DMS 273 treated with DMSO at 0.1 percent for 48 hours (cell line): Measurements from ENCODE around the gene EEIG1.
A peak's percentile ranks its signal among the peaks of the same experiment; 100 is the strongest.

Experiments used
- DNase-seq: peaks from one replicate; lab custom pipeline; 2025; lab: John Stamatoyannopoulos, UW

Gene EEIG1

DNA sequence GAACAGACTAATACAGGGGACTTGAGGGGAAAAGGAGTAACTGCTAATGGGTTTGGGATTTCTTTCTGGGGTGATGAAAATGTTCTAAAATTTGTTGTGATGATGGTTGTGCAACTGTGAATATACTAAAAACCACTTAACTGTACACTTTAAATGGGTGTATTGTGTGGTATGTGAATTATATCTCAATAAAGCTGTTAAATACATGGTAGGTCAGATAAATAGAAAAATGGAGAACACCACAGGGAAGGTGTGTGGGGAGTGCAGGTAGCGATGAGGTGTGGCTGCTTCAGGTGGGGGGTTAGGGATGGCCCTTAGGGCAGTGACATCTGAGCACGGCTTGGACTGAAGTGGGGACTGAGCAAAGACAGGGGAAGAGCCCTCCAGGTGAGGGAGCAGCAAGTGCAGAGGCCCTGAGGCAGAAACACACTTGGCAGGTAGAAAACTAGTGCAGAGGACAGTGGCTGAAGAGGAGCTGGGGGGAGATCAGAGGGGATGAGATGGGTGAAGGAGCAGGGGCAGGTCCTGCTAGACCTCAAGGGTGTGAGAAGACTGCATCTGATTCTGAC lies 20.9 kb downstream of the EEIG1 start:
- DNase-seq: no peak

DNA sequence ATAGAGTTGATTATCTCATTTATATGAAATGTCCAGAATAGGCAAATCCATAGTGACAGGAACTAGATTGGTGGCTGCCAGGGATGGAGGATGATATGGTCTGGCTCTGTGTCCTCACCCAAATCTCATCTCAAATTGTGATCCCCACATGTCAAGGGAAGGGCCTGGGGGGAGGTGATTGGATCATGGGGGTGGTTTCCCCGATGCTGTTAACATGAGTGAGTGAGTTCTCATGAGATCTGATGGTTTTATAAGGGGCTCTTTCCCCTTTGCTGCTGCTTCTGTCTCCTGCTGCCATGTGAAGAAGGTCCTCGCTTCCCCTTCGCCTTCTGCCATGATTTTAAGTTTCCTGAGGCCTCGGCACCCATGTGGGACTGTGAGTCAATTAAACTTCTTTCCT lies 21.4 kb downstream of the EEIG1 start:
- no peak for DNase-seq

DNA sequence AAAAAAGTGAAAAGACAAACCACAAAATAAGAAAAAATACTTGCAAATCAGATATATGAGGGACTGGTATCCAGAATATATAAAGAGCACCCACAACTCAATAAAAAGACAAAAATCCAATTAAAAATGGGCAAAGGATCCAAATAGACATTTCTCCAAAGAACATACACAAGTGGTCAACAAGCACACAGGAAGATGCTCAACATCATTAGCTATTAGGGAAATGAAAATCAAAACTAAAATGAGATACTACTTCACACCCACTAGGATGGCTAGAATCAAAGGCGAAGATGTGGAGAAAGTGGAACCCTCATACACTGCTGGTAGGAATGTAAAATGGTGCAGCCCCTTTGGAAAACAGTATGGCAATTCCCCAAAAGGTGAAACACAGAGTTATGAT lies 22.1 kb downstream of the EEIG1 start:
- no peak for DNase-seq

DNA sequence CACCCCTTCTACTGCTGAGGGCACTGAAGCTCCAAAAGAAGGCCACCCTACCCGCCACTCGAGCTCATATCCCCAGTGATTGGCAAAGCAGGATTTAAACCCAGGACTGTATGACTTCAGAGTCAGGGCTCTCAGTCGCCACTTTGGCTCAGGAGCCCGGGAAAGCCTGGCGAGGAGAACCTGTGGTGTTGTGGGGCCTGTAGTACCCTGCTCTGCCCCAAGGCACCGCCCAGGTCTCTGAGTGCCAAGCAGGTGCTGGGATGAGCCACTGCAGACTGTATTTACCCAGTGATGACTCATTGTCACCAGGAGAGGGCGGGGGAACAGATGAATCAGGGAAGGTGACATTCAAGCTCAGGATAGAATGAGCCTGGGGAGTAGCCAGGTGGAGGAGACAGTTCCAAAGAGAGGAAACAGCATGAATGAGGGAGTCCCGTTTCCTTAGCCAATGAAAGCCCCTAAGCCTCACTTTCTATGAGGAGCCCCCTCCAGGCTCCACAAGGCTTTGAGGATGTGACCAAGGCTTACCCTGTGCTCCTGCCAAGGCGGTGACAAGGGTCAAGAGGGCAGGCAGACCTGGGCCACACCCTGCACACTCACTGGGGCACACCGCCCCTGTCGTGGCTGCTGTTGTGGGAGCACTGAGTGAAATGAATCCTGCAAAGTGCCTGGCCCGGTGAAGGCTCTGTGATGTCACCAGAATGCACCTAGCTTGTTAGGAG lies 25.3 kb downstream of the EEIG1 start:
- peak; percentile 18 for DNase-seq

DNA sequence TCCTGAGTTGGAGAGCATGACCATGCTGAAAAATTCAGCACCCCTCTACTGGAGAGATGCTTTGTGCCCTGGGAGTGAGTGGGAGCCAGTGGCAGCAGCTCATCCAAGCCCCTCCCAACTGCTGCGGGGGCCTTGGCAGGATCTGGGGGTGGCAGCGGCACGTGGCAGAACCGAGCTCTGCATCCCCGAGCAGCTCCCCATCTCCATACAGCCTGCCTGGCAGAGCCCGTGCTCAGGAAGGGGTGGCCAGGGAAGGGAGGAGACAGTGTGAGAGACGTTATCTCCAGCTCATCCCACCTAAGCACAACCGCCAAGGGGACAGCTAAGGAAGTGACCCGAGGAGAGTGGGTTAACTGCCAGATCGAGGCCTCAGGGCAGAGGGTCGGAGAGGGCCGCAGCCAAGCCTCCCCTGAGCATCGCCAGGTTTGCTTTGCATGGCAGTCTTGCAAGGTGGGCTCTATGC lies 25.9 kb downstream of the EEIG1 start:
- DNase-seq: no peak

DNA sequence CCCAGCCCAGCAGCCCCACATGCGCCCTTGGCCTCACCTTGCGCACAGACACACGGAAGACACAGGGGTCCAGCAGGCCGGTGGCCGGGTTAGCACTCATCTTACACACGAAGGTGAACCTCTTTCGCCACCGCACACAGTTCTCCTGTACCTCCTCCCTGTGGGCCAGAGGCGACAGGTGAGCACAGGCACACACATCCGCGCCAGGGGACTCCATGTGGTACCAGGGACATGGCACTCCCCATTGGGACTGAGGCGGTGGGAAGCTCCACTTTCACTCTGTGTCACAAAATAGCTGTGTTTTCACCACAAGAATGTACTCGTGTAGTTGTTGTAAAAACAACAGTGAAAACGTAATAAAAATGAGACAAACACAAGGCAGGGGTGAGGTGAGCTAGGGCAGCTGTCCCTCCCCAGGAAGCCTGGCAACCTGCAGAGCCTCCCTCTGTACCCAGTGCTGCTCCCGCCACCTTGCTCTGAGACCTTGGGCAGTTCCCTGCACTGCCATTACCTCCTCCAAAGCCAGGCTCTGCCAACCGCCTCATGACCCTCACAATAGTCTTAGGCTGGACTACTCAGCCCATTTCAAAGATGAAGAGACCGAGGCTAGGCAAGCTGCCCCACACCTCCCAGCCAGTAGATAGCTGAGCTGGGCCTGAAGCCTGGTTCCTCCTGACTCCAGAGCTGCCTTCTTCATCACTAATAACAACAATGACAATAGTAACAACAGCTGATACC lies 26.9 kb downstream of the EEIG1 start:
- DNase-seq: no peak

DNA sequence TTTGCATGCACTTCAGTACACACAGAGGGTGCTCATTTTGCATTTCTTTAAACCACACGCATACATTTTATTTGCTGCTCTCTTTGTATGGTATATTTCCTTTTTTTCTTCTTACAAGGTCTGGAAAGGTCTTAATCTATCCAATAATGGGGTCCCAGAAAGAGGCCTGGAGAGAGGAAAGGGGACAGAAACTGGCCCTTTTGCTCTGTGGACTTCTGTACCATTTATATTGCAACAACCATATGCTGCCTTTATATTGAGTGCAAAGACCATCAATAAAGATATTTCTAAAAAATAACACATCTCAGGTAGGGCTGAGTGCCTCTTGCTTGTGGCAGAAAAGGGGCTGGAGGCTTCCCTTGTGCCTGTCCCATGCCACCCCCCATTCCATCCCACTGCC lies 27.6 kb downstream of the EEIG1 start:
- no peak for DNase-seq

DNA sequence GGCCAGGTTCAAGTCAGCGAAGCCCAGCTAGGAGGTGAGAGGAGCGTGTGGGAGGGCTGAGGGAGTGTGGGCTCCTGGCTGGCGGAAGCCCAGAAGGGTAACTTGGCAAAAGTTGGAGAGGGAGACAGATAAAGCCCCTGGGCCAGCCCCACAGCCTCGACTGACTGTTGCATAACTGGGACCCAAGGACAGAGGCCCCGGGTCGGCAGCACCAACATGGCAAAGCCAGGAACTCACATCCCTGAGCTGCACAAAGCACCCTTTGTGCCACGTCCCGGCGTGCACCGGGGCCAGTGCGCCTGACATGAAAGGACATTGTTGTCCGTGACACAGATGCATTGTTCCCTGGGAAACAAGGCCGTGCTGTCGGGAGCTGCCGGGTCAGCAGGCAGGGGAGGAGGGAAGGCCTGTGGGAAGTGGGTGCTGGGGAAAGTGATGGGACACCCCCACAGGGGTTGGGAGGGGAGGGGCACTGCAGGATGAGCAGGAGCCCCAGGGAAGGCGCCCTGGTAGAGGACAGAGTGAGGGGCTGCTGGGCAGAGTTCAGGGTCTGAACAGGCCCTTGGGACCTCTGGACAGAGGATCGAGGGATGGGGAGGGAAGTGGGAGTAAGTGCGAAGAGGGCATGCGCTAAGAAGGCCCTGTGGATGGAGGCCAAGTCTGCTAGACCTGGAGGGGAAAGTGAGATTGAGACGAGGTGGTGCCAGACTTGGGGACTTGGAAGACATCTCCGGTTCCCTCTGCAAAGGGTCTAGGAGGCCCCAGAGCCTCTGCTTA lies 30.1 kb downstream of the EEIG1 start:
- no peak for DNase-seq

DNA sequence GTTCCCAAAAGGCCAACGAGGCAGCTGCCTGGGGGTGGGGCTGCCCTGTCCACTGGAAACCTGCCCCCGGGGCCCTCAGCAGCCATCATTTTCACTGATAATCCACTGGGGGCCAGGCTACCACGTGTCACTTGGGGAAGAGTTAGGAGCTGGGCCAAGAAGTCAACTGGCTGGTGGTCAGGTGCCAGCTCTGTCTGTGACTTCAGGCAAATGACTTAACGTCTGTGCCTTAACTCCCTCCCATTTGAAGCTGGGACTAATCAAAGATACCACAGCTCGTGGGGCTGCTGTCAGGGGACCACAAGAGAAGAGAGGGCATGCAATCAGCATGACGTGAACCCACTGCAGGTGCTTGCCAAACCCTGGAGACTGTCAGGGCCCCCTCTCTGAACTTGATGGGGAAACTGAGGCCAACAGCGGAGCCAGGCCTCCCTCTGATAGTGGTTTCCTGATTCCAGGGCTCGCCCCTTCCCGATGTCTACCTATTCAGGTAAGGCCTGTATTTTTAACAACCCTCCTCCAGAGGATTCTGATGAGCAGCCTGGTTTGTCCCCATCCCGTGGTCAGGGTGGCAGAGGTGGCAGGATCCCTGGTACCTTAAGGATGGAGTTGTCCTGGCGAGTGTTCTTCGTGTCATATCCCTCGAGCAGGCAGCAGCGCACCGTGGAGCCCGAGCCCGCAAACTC lies 30.8 kb downstream of the EEIG1 start:
- no peak for DNase-seq

DNA sequence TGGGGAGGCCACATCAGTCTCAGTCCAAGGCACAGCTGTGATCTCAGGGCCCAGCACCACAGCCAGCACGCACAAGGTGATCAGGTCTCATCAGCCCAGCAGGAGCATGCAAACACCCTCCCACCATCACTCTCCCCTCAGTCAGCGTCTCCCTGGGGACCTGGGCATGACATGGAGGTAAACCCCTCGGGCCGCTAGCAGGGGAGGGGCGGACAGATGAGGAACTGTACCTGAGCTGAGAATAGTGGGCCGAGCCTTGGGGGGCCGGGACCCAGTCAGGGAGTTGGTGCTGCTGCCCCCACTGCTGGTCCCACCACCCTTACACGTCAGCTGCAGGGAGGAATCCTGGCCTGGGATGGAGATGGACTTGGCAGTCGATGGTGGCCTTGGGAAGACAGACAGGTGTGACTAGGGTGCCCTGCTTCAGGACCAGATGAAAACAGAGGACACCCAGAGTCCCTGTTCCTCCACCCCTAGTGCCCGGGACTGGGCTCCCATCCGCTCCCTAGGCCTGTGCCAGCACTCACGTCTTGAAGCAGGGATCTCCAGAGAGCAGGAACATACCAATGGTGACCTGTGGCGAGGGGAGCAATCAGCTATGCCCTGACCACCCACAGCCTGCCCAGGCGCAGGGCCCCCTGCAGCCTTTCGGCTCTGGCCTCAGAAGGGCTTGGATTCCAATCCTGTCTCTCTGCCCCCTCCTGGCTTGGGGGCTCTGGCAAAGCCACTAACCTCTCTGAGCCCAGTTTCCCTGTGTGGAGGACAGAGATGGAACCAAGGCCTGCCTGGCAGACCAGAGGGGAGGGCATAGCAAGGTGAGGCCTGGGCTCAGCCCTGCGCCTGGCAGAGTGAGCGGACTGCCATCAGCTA lies 32.7 kb downstream of the EEIG1 start:
- DNase-seq: no peak

DNA sequence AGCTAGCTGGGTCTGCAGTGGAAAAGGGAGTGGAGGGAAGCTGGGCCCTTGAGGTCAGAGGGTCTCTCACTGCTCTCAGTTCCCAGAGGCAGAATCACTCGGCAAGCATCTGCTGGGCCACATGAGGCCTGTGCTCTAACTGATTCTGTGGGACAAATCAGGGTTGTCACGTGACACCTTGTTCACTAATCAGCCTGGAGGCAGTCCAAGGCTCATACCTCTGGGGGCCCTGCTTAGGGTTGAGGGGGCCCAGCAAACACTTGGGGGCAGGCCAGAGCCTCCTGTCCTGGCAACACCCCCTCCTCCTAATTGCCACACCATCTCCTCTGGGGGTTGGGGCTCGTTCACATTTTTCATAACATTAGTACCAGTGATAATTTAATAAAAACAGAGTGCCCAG lies 34.1 kb downstream of the EEIG1 start:
- DNase-seq: no peak

DNA sequence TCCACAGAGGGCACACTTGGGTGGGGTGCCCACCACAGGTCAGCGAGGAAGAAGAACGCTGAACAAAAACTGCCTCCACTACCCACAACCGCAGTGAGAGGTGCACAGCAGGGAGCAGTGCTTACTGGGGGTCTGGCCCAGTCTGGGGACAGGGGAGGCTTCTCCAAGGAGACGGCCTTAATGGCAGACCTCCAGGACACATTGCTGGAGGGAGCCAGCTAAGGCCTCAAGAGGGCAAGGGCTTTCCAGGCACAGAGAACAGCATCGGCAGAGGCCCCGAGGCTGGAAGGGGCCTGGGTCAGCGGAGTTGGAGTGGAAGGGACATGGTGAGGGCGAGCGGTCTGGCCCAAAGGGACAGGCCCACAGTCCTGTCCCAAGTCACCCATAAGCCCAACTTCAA lies 34.8 kb downstream of the EEIG1 start:
- DNase-seq: no peak

DNA sequence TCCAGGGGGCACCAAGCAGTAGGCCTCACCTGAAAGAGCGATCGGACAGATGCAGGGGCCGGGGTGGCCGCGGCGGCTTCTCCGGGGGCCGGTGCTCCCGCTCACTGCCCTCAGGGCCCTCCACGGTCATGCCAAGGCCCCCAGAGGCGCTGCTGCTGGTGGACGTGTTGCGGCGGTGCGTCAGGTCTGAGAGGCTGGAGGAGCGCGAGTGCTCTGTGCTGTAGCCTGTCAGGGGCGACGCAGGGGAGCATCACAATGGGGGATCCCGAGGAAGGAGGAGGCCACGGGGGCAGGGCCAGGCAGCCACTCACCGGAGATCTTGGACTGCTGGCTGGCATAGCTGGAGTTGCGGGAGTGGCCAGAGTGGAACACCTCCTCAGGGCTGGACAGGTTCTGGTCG lies 35.5 kb downstream of the EEIG1 start:
- no peak for DNase-seq

DNA sequence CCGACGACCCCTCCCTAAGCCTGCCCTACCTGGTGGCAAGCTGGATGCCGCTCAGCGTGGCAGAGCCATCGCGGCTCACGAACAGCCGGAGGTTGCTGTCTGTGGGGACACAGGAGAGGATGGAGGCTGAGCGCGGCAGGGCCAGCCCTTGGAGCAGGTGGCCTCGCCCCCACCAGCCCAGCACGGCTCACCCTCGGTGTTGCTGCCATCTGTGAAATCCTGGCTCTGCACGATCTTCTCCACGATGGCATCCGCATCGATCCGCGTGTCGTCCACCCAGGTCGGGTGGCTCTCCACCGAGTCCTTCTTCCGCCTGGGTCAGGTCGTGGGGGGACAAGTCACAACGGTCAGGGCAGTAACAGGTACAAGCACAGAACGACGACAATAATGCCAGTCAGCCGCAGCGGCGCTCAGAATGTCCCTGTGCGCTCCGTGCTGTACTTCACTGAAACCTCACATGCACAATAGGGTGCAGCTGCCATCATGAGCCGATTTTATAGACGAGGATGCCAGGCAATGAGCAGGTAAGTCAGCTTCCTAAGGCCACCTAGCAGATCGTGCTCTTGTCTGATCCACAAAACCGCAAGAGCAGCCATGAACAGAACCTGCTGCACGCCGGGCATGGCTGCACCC lies 36.1 kb downstream of the EEIG1 start:
- no peak for DNase-seq

DNA sequence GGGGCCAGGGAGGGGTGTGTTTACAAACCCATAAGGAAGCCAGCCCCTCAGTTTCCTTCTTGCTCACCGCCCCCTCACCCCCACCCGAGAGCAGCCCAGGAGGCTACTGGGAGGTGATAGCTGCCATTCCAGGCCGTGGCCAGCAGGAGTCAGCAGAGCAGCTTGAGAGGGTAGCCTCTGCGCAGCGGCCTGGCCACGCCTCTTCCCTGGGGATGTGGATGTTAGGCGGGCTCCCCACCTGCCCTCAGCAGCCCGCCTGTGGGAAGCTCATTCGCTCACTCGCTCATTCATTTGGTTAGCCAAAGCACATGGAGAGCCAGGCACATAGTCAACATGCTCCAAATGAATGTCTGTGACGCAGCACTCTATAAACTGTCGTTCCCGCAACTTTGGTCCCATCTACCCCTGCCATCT lies 37.1 kb downstream of the EEIG1 start:
- peak; percentile 57 for DNase-seq

DNA sequence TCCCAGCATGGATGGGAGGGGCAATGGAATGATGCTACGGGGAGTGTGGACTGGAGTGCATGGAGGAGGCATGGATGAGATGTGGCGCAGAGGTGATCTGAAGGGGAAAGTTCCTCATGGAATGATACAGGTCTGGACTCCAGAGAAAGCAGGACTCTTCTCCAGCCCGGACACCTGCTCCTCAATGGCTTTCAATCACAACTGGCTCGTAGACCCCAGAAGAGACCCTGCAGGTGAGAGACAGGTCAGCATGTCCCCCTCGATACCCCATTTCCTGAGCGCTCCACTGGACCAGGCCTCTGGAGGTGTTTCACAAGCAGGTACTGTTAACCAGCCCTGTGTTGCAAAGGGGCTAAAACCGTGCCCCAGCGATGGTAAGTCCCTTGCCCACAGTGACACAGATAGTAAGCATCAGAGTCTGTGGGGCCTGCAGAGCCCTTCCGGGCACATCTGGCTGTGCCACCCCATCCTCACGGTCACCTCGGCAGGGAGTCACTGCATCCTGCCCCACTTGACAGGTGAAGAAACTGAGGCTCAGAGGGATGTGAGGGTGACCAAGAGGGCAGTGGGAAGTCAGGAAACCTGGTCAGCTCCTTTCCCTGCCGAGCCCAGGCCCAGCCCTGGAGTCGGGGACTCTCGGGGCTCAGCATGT lies 37.7 kb downstream of the EEIG1 start:
- DNase-seq: no peak

DNA sequence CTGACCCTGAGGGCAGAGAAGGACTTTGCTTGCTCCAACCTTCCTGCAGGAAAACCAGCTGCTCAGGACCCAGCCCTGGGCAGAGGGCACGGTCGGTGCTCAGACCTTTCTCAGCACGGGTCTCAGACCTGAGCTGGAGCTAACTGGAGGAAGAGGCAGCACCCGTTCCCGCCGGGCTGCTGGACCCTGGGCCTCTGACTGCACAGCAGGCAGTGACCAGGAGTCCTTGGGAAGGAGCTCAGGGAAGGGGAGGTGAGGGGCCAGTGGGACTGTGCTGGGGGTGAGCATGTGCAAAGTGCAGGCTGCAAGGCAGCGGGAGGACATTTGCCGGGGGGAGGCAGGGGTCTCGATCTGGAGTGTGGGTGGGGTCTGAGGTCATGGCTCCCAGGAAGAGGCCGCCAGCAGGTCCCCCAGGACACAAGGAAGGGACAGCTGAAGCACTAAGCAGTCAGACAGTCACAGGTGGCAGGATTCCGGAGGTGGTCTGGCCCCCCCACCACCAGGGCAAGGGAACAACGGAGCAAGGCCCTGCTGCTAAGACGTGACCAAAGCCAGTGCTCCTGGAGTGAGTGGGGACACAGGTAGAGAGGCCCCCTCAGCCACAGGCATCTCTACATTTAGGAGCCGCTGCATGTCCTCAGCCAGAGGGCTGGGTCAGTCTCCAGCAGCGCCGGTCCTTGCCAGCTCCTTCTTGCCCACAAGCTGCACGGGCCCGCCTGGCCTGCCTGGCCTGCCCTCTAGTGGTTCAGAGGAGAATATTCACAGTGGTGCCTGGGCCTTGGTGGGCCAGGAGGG lies 38.4 kb downstream of the EEIG1 start:
- DNase-seq: no peak

DNA sequence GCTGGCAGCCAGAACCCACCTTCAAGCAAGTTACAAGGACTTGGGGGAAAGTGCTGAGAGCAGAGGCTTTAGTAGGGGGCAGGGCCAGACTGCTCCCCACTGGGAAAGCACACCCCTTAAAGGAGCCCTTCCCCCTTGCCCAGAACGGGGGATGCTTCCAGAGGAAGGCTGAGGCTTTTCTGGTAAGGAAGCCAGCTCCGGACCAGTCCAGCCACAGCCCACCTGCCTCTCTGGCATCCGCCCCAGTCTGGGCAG lies 38.9 kb downstream of the EEIG1 start:
- no peak for DNase-seq
